HG02938 (cell line): ENCODE results near the gene IRAK1BP1.
"Not testable (repeated sequence)": the region's sequence is repeated elsewhere in the genome, so short reads cannot be mapped to it uniquely, and the experiment has no call there.

ENCODE experiments used
- ATAC-seq: cut with Tn5 transposase; IDR thresholded peaks from one replicate; pipeline ENCODE4 v1.9.1; 2021; ENCODE audit warnings: mild to moderate bottlenecking, moderate library complexity; ENCODE audit not compliant: unreplicated experiment

IRAK1BP1 gene

GRCh38 chr6:78867370-78868040 lies at the start of gene IRAK1BP1:
TSS of gene IRAK1BP1 (plus strand) at chr6:78867551. CDS start at chr6:78867577, 26 bp downstream.
- ATAC-seq, result peak; percentile 95

- no peak for ATAC-seq
These were observed 43.3 kb upstream of the IRAK1BP1 start for GRCh38 chr6:78824045-78824444.

- no peak for ATAC-seq
These were observed 37.9 kb upstream of the IRAK1BP1 start for GRCh38 chr6:78829407-78829806.

- ATAC-seq, result no peak
These were observed 36.5 kb upstream of the IRAK1BP1 start for GRCh38 chr6:78830805-78831204.

GRCh38 chr6:78831492-78831891 lies 35.9 kb upstream of the IRAK1BP1 start:
- no peak for ATAC-seq

- ATAC-seq, result peak; percentile 76
These were observed 35.1 kb upstream of the IRAK1BP1 start for GRCh38 chr6:78832091-78832808.

GRCh38 chr6:78835817-78836216 lies 31.5 kb upstream of the IRAK1BP1 start:
- no peak for ATAC-seq

GRCh38 chr6:78836598-78836997 lies 30.8 kb upstream of the IRAK1BP1 start:
- ATAC-seq, result no peak

- no peak for ATAC-seq
These were observed 26.2 kb upstream of the IRAK1BP1 start for GRCh38 chr6:78841111-78841510.

- ATAC-seq, result no peak
These were observed 24.4 kb upstream of the IRAK1BP1 start for GRCh38 chr6:78842953-78843352.

- no peak for ATAC-seq
These were observed 22.5 kb upstream of the IRAK1BP1 start for GRCh38 chr6:78844899-78845298.

GRCh38 chr6:78845567-78845966 lies 21.8 kb upstream of the IRAK1BP1 start:
- ATAC-seq, result no peak

- ATAC-seq, result no peak
These were observed 16.7 kb upstream of the IRAK1BP1 start for GRCh38 chr6:78850621-78851020.

- ATAC-seq, result no peak
These were observed 16.2 kb upstream of the IRAK1BP1 start for GRCh38 chr6:78851156-78851555.

GRCh38 chr6:78854546-78854945 lies 12.8 kb upstream of the IRAK1BP1 start:
- ATAC-seq, result no peak

GRCh38 chr6:78858339-78858938 lies 8.9 kb upstream of the IRAK1BP1 start:
- ATAC-seq, result not testable (repeated sequence)

GRCh38 chr6:78861509-78861908 lies 5.8 kb upstream of the IRAK1BP1 start:
- ATAC-seq, result no peak

- ATAC-seq, result no peak
These were observed 3.8 kb upstream of the IRAK1BP1 start for GRCh38 chr6:78863576-78863975.

- ATAC-seq, result no peak
These were observed 2.4 kb upstream of the IRAK1BP1 start for GRCh38 chr6:78864957-78865356.

GRCh38 chr6:78867020-78867369 lies 356 bp upstream of the IRAK1BP1 start:
- peak; percentile 25 for ATAC-seq

- no peak for ATAC-seq
These were observed 765 bp downstream of the IRAK1BP1 start for GRCh38 chr6:78868116-78868515.

GRCh38 chr6:78875505-78875904 lies 8.2 kb downstream of the IRAK1BP1 start:
- no peak for ATAC-seq
